Ovary (tissue), 3 donors: ENCODE measurements around the gene AKAP3.

ENCODE experiments used
- CTCF ChIP-seq, 3 donors: fragments of 450-650 bp in 2 of 3; fragments of 200-600 bp in 1 of 3; IDR thresholded peaks; one replicate each; pipeline versions ENCODE4 v1.5.1 to v1.8.0; 2016 to 2022; ENCODE audit warnings: antibody characterized with exemption in 3 of 3, mild to moderate bottlenecking in 1 of 3
- POLR2A ChIP-seq: fragments of 450-650 bp; IDR thresholded peaks from one replicate; pipeline ENCODE4 v1.6.1; 2017; ENCODE audit warnings: antibody characterized with exemption, mild to moderate bottlenecking, moderate library complexity
- donor health status: DM: no; HTN: no; CAD: no.

GRCh38 chr12:4595881-4596280 lies 53.0 kb downstream of the AKAP3 start:
- TF ChIP-seq POLR2A (no peak), CTCF (IDR thresholded peaks at IDR 0.05) (no peak)
